BLaER1 treated with 17β-estradiol and CSF1 and Interleukin-3, amounts not matched to agents 10 nM and 100 nM (cell line): ENCODE measurements around the gene RHOG.

Experiments used
- H3K27ac ChIP-seq, 11 experiments: shearing (Covaris generic); formaldehyde crosslinking; 2 replicates each; pipeline ENCODE4 v1.8.1; 2022
- H3K27me3 ChIP-seq, 11 experiments: shearing (Covaris generic); formaldehyde crosslinking; 2 replicates each; pipeline ENCODE4 v1.8.1; 2022
- H3K36me3 ChIP-seq, 11 experiments: shearing (Covaris generic); formaldehyde crosslinking; 2 replicates each; pipeline ENCODE4 v1.8.1; 2022
- H3K4me1 ChIP-seq, 10 experiments: shearing (Covaris generic); formaldehyde crosslinking; 2 replicates each; pipeline ENCODE4 v1.8.1; 2022
- H3K4me2 ChIP-seq, 11 experiments: shearing (Covaris generic); formaldehyde crosslinking; 2 replicates each; pipeline ENCODE4 v1.8.1; 2022
- H3K4me3 ChIP-seq, 10 experiments: shearing (Covaris generic); formaldehyde crosslinking; 2 replicates each; pipeline ENCODE4 v1.8.1; 2022
- H3K9ac ChIP-seq, 11 experiments: shearing (Covaris generic); formaldehyde crosslinking; 2 replicates each; pipeline ENCODE4 v1.8.1; 2022
- H3K9me3 ChIP-seq, 11 experiments: shearing (Covaris generic); formaldehyde crosslinking; replicated peaks in 1 of 11; 2 replicates each; pipeline ENCODE4 v1.8.1; 2022
- H4K20me1 ChIP-seq, 11 experiments: shearing (Covaris generic); formaldehyde crosslinking; 2 replicates each; pipeline ENCODE4 v1.8.1; 2022
- Cebpa-rat ChIP-seq, 11 experiments: shearing (Covaris generic); IDR thresholded peaks; 2 replicates each; pipeline ENCODE4 v1.8.1; 2022

RHOG gene

DNA sequence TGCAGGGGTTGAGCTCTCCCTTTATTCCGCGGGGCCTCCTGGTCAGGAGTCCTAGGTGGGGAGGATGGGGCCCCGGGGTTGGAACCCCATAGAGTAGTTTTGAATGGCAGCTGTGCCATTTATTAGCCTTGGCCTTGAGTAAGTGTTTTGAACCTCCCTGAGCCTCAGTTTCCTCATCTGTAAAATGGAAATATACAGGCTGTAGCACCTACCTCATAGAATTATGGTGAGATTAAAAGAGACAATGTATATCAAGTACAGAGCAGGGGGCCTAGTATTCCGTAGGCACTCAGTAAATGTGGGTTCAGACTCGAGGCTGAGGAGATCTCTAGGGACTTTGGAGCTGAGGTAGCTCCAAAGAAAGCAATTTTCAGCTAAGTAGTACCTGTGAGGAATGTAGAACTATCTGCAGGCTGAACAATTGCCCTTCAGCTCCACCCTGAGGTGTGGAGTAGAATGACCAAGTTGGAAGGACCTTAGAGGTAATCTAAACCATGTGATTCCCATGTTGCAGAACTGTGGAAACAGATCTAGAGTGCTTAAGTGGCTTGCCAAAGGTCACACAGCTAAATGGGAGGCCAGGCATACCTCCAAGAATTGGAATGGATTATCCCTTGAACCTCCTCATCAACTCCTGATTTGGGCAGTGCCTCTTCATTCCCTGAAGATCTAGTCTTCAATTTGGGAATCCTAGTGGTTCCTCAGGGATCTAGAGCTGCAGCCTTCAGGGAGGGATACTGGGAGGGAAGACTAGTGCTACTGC, 31.7 kb downstream of the RHOG start:
- peaks cover 0 to 7% (median 0%) of the 10 kb centered on the region in 11 experiments; a peak in 2 of 22 replicates for H3K36me3 ChIP-seq
- no peaks in the 10 kb centered on the region for H3K9me3 ChIP-seq
- H3K27me3 ChIP-seq: no peaks in the 10 kb centered on the region
- H3K4me1 ChIP-seq: peaks cover 10 to 34% (median 19%) of the 10 kb centered on the region in 10 experiments; a peak in 18 of 20 replicates
- H4K20me1 ChIP-seq: peaks cover 0 to 14% (median 0%) of the 10 kb centered on the region in 11 experiments; a peak in 1 of 22 replicates
- no peak for TF ChIP-seq Cebpa-rat (IDR thresholded peaks at IDR 0.05)
- H3K4me2 ChIP-seq: peak overlapping the region; percentile 83 to 98 (median 92)
- peak overlapping the region in 9 of 11 experiments; percentile 68 to 85 (median 73); a peak in 16 of 22 replicates for H3K27ac ChIP-seq
- H3K4me3 ChIP-seq: peak overlapping the region; percentile 67 to 89 (median 76)
- H3K9ac ChIP-seq: peak overlapping the region; percentile 73 to 84 (median 82); a peak in 21 of 22 replicates

DNA sequence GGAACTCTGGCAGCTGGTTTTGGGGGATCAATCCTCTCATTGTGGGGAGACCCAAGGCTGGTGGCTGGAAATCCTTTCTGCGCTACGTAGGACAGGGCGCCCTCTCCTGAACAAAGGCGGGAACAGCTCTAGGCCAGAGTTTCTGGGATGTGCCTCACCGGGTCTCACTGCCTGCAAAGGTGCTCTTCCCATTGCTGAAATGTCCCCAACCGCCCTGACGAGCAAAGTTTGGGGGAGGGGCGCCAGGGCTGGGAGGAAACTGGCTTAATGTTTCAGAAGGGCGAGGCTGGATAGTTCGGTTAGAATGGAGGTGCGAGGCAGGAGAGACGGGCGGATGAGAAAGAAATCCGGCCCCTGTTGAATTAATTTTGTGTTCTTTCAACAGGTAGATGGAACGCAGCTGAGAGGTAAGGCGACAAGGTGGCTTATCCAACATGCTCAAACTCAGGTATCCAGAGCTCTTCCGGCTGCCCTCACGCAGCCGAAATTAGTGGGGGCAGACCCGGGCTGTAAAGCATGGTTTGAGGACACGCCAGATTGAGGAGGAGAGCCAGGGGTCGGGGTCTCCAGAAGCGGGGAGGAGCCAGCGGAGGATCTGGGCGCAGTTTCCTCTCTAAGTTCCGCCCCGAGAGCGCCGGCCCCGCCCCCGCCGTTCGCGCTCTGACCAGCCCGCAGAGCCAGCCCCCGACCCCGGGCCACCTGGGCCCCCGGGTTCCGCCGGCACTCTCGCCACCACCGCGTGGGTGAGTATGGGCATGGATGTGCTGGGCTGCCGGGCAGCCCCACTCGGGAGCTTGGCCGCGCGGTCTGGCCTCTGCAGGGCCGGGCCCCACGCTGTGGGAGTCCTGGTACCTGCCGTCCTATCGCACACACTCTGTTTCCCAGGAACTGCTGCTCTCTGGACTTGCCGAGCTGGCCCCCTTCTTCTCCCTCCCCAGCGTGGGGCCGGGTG, 32.6 kb downstream of the RHOG start, which contains the start of gene PGAP2:
Gene PGAP2, plus strand, starts transcription at position 652 of the 952 bp plus-strand sequence. CDS start 2,700 bp downstream, outside the sequence.
- peaks cover 13 to 38% (median 20%) of the 10 kb centered on the region in 10 experiments; a peak in 18 of 20 replicates for H3K4me1 ChIP-seq
- H3K9ac ChIP-seq: peak within 1 kb of the TSS; percentile 73 to 84 (median 82)
- peak within 1 kb of the TSS; percentile 83 to 98 (median 92) for H3K4me2 ChIP-seq
- peak within 1 kb of the TSS; percentile 67 to 89 (median 76) for H3K4me3 ChIP-seq
- H3K27ac ChIP-seq: peak within 1 kb of the TSS; percentile 64 to 85 (median 73)
- H3K36me3 ChIP-seq: peaks cover 0 to 7% (median 0%) of the 10 kb centered on the region in 11 experiments; a peak in 2 of 22 replicates
- H3K9me3 ChIP-seq: no peaks in the 10 kb centered on the region
- H3K27me3 ChIP-seq: no peaks in the 10 kb centered on the region
- TF ChIP-seq Cebpa-rat (IDR thresholded peaks at IDR 0.05): no peak
- peaks cover 0 to 14% (median 0%) of the 10 kb centered on the region in 11 experiments; a peak in 1 of 22 replicates for H4K20me1 ChIP-seq

DNA sequence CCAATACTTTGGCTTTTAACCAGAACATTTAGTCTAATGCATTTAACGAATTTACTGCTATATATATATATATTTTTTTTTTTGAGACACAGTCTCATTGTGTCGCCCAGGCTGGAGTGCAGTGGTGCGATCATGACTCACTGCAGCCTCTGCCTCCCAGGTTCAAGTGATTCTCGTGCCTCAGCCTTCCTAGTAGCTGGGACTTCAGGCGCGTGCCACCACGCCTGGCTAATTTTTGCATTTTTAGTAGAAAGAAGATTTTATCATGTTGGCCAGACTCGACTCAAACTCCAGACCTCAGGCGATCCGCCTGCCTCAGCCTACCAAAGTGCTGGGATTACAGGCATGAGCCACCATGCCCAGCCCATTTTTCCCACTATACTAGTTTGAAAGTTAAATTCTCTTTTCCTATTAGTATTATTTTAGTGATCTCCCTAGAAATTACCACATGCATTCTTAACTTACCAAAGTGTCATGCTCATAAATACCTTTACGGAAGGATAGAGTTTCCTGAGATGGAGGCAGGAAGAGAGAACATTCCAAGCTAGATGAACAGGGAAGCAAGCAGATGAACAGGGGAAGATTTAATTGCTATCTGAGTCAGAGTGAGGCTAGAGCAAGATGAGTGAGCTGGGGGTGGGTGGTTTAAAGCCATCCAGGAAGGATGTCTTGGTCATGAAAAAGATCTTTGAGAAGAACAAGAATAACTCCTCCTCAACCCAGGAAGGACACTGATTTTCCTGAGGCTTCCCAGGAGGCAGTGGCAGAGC, 36.8 kb downstream of the RHOG start:
- peaks cover 4 to 21% (median 16%) of the 10 kb centered on the region in 10 experiments; a peak in 19 of 20 replicates for H3K4me1 ChIP-seq
- no peak overlapping the region for H3K27ac ChIP-seq
- no peak for TF ChIP-seq Cebpa-rat (IDR thresholded peaks at IDR 0.05)
- H3K4me2 ChIP-seq: peak overlapping the region in 5 of 11 experiments; percentile 18 to 46 (median 28); a peak in 7 of 22 replicates
- H3K9ac ChIP-seq: no peak overlapping the region
- no peaks in the 10 kb centered on the region for H3K9me3 ChIP-seq
- H4K20me1 ChIP-seq: 0 out of 22 replicates have a peak, but pooled peaks cover 0 to 2% (median 0%) of the 10 kb centered on the region in 11 experiments
- H3K4me3 ChIP-seq: no peak overlapping the region
- no peaks in the 10 kb centered on the region for H3K36me3 ChIP-seq
- no peaks in the 10 kb centered on the region for H3K27me3 ChIP-seq

DNA sequence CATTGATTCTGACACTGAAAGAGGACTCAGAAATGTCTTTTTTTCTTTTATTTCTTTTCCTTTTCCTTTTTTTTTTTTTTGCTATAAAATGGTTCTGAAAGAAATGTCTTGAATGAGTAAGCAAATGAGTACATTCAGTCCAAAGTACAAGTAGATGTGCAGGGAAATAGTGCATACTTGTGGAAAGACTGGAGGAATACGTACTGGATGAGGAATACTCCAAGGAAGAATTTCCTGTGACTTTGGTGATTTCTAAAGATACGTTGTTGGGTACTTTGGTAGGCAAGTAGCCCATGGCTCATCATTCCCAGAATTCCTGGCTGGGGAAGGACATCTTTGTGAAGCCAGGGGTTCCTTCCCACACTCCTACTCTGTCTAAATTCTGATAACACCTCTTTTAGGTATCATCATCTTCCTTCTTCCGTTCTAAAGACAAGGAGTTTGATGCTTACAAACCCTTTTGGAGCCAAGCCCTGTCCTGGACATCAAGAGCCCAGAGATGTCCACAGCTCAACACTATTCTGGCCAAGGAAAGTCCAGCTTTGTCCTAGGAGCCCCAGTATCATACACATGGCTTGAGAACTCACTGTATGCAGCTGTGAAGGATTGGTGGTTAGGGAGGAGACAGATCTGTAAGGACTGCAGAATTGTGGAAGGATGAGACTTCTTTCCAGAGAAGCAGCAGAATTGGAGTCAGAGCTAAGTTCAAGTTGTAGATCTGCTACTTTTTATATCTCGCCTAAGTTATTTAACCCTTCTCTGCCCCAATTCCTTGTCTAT, 38.6 kb downstream of the RHOG start:
- Histone ChIP-seq H3K4me2 (no peak overlapping the region), H3K27ac (no peak overlapping the region), H3K9ac (no peak overlapping the region), H3K27me3 (no peaks in the 10 kb centered on the region), H3K36me3 (no peaks in the 10 kb centered on the region), H3K4me3 (no peak overlapping the region), H4K20me1 (peaks cover 0 to under 1% (median 0%) of the 10 kb centered on the region in 11 experiments; a peak in 3 of 22 replicates), H3K4me1 (peaks cover 9 to 22% (median 19%) of the 10 kb centered on the region in 10 experiments), H3K9me3 (no peaks in the 10 kb centered on the region)
- no peak for TF ChIP-seq Cebpa-rat (IDR thresholded peaks at IDR 0.05)

DNA sequence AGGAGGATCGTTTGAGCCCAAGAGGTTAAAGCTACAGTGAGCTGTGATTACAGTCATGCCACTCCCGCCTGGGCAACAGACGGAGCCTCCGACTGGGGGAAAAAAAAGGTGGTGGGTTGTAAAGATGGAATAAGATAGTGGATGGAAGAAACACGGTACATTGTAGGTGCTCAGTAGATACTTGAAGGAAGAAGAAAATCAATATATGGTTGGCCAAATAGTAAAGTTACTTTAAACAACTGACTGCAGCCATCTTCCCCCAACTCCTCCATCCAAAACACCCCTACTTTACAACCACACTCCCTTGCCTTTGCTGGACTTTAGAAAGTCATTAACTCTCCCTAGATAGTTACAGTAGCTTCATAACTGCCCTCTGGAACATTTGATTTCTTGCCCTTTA, 40.9 kb downstream of the RHOG start:
- Histone ChIP-seq H3K36me3 (peaks cover 5 to 10% (median 8%) of the 10 kb centered on the region in 11 experiments; a peak in 14 of 22 replicates), H3K9ac (no peak overlapping the region), H3K27ac (no peak overlapping the region), H3K4me1 (peaks cover 26 to 38% (median 34%) of the 10 kb centered on the region in 10 experiments), H3K27me3 (no peaks in the 10 kb centered on the region), H3K4me2 (no peak overlapping the region), H3K9me3 (no peaks in the 10 kb centered on the region), H4K20me1 (peaks cover 19 to 24% (median 22%) of the 10 kb centered on the region in 11 experiments; a peak in 21 of 22 replicates), H3K4me3 (no peak overlapping the region)
- TF ChIP-seq Cebpa-rat (IDR thresholded peaks at IDR 0.05): no peak

DNA sequence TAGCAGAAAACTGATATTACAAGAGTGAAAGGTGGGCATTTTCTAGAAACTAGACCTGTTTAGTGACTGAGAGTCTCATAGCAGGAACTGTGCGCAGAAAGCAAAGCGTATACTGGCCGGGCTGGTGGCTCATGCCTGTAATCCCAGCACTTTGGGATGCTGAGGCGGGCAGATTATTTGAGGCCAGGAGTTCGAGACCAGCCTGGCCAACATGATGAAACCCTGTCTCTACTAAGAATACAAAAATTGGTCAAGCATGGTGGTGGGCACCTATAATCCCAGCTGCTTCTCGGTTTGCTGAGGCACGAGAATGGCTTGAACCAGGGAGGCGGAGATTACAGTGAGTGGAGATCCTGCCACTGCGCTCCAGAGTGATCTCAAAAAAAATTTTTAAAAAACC, 41.6 kb downstream of the RHOG start:
- Histone ChIP-seq H3K36me3 (peaks cover 11 to 18% (median 15%) of the 10 kb centered on the region in 11 experiments), H3K4me3 (no peak overlapping the region), H3K4me2 (peak overlapping the region in 2 of 11 experiments; percentile 69 to 84; a peak in 2 of 22 replicates), H3K4me1 (peaks cover 29 to 39% (median 34%) of the 10 kb centered on the region in 10 experiments), H3K9ac (no peak overlapping the region), H3K9me3 (no peaks in the 10 kb centered on the region), H4K20me1 (peaks cover 26 to 31% (median 30%) of the 10 kb centered on the region in 11 experiments), H3K27ac (peak overlapping the region in 2 of 11 experiments; percentile 82 to 85; a peak in 1 of 22 replicates), H3K27me3 (no peaks in the 10 kb centered on the region)
- no peak for TF ChIP-seq Cebpa-rat (IDR thresholded peaks at IDR 0.05)

DNA sequence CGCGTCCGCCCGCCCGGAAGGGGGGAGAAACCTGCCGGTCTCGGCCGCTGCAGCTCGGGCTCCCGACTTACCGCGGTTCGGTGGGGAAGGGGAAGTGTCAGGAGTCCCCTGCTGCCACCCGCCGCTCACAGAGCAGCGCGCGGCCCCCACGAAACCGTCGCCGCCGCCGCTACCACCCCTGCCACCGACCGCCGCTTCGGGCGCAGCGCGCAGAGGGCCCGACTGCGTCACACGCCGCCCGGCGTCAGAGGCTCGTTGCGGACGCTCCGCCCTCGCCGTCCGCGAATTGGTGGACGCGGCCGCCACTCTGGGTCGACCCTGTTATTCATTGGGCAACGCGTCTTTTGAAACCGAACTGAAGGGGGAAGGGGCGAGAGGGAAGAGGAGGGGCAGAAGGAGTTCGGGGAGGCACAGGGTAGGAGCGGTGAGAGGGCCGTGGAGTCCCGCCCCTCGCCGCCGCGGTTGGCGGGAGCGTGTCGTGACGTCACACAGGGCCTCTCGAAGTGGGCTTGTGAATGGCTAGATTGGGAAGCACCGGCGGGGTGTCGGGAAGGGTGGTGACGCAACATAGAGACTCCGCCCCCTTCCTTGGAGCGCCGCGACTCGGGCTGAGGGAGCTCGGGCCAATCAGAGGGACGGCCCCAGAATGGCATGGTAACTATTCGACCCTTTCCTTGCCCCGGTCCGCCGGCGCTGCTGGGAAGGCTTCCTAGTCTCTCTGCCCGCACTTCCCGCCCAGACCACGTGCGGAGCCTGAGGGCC, 43.2 kb downstream of the RHOG start, which contains the start of gene NUP98:
Gene NUP98, minus strand, starts transcription at position 226 of the 762 bp plus-strand sequence. CDS start 15,437 bp downstream, outside the sequence.
- peaks cover 27 to 34% (median 32%) of the 10 kb centered on the region in 11 experiments for H3K36me3 ChIP-seq
- peaks cover 26 to 38% (median 31%) of the 10 kb centered on the region in 10 experiments for H3K4me1 ChIP-seq
- peak within 1 kb of the TSS; percentile 92 to 97 (median 96) for H3K27ac ChIP-seq
- H3K4me3 ChIP-seq: peak within 1 kb of the TSS; percentile 74 to 100 (median 91)
- H3K27me3 ChIP-seq: no peaks in the 10 kb centered on the region
- peak within 1 kb of the TSS; percentile 92 to 100 (median 96) for H3K9ac ChIP-seq
- no peaks in the 10 kb centered on the region for H3K9me3 ChIP-seq
- peak within 1 kb of the TSS; percentile 88 to 99 (median 95) for H3K4me2 ChIP-seq
- peaks cover 42 to 47% (median 46%) of the 10 kb centered on the region in 11 experiments for H4K20me1 ChIP-seq
- TF ChIP-seq Cebpa-rat (IDR thresholded peaks at IDR 0.05): peak in 10 of 11 experiments; percentile 36 to 95 (median 86); a peak in 18 of 22 replicates
